ENCODE results near the gene CTDP1. TPM values are rescaled to one million over a fixed set of nuclear protein-coding genes. Genes with fewer than 3 reads are reported as not detected.

The CTDP1 gene
- total RNA-seq, 1 experiment from 2014 or later, result 31.7 TPM

- no peak for TF ChIP-seq CTCF (conservative IDR thresholded peaks at IDR 0.05; ENCODE audit: low read depth, low read length)
- TF ChIP-seq EZH2 (IDR thresholded peaks at IDR 0.05; ENCODE audit: low read length, unreplicated experiment), result no peak
- no peak for TF ChIP-seq EZH2phosphoT487 (IDR thresholded peaks at IDR 0.05; ENCODE audit: borderline replicate concordance, low read length)
- intact Hi-C loops (cut with micrococcal nuclease), result no loop called here
- Histone ChIP-seq H3F3A (ENCODE audit: low read length, unreplicated experiment) (no peaks in the 10 kb centered on the region), H3K9me2 (replicated peaks; ENCODE audit: low read length) (no peaks in the 10 kb centered on the region), H3K79me2 (ENCODE audit: low read length) (no peaks in the 10 kb centered on the region), H3K36me3 (ENCODE audit: low read depth, low read length) (peaks cover 4% of the 10 kb centered on the region; the same call in 1 of the 2 replicates), H3K4me1 (ENCODE audit: insufficient read depth, low read length) (no peaks in the 10 kb centered on the region), H3K9ac (ENCODE audit: low read length) (no peak overlapping the region), H3K9me3 (ENCODE audit: low read length) (no peaks in the 10 kb centered on the region), H4K20me1 (ENCODE audit: low read length) (0 out of 2 replicates have a peak, but pooled peaks cover 4% of the 10 kb centered on the region), H3K4me3 (ENCODE audit: low read length) (no peak overlapping the region), H3K27ac (ENCODE audit: low read length) (no peak overlapping the region), H2AFZ (ENCODE audit: low read length) (no peak overlapping the region), H3K4me2 (ENCODE audit: low read length) (no peak overlapping the region), H3K27me3 (ENCODE audit: low read length) (no peaks in the 10 kb centered on the region)
- no TSS peak for BruUV-seq (replicated peaks)
- CTCF ChIA-PET, result no interaction called here
- ATAC-seq (no peak), DNase-seq (no peak)
- POLR2A ChIA-PET (ENCODE audit: unreplicated experiment), result no interaction called here
Observed at GRCh38 chr18:79748321-79749180, 68.9 kb downstream of the CTDP1 start.

GRCh38 chr18:79749251-79750191, 69.9 kb downstream of the CTDP1 start:
- intact Hi-C loops (cut with micrococcal nuclease), result no loop called here
- TF ChIP-seq CTCF (conservative IDR thresholded peaks at IDR 0.05; ENCODE audit: low read depth, low read length) (no peak), EZH2 (IDR thresholded peaks at IDR 0.05; ENCODE audit: low read length, unreplicated experiment) (no peak), EZH2phosphoT487 (IDR thresholded peaks at IDR 0.05; ENCODE audit: borderline replicate concordance, low read length) (no peak)
- CTCF ChIA-PET, result no interaction called here
- Histone ChIP-seq H3K4me2 (ENCODE audit: low read length) (no peak overlapping the region), H3K9ac (ENCODE audit: low read length) (no peak overlapping the region), H3K27me3 (ENCODE audit: low read length) (no peaks in the 10 kb centered on the region), H3K9me3 (ENCODE audit: low read length) (no peaks in the 10 kb centered on the region), H3K27ac (ENCODE audit: low read length) (no peak overlapping the region), H2AFZ (ENCODE audit: low read length) (no peak overlapping the region), H3K4me3 (ENCODE audit: low read length) (no peak overlapping the region), H3F3A (ENCODE audit: low read length, unreplicated experiment) (no peaks in the 10 kb centered on the region), H3K4me1 (ENCODE audit: insufficient read depth, low read length) (no peaks in the 10 kb centered on the region), H3K9me2 (replicated peaks; ENCODE audit: low read length) (no peaks in the 10 kb centered on the region), H3K36me3 (ENCODE audit: low read depth, low read length) (peaks cover 13% of the 10 kb centered on the region; the same call in 1 of the 2 replicates), H3K79me2 (ENCODE audit: low read length) (no peaks in the 10 kb centered on the region), H4K20me1 (ENCODE audit: low read length) (0 out of 2 replicates have a peak, but pooled peaks cover 4% of the 10 kb centered on the region)
- BruUV-seq (replicated peaks), result no TSS peak
- DNase-seq, result no peak
- POLR2A ChIA-PET (ENCODE audit: unreplicated experiment), result no interaction called here
- ATAC-seq, result no peak
